H1 (cell line): Measurements from ENCODE around the gene MIEN1. TPM values are rescaled to one million over a fixed set of nuclear protein-coding genes. Genes with fewer than 3 reads are reported as not detected.
A peak's percentile ranks its signal among the peaks of the same experiment; 100 is the strongest.

ENCODE experiments used
- CTCF ChIA-PET: fragments of 300-600 bp; sonication (Branson Sonifier 250); formaldehyde crosslinking; loops from one replicate; lab custom pipeline; 2021; ENCODE audit not compliant: partially characterized antibody; lab: Charles Lee
- POLR2A ChIA-PET: fragments of 300-600 bp; sonication (Branson Sonifier 250); formaldehyde crosslinking; loops from one replicate; lab custom pipeline; 2021; ENCODE audit warnings: inconsistent platforms; ENCODE audit not compliant: partially characterized antibody; lab: Charles Lee
- DNase-seq, 2 experiments: peaks; one replicate each; pipeline versions ENCODE4 v3.0.0 to v3.0.0-alpha.2; 2010 to 2022; ENCODE audit warnings: low spot score in 2 of 2, low read depth in 1 of 2, mixed read lengths in 1 of 2
- FAIRE-seq: peaks from 2 replicates; lab custom pipeline; 2011; peaks lifted over from hg19 to GRCh38; lab: Jason Lieb, UNC
- H2AFZ ChIP-seq: 2 replicates; pipeline ENCODE4 v1.8.1; 2012; ENCODE audit warnings: low read length, inconsistent platforms
- H2AK5ac ChIP-seq: 2 replicates; pipeline ENCODE4 v1.6.1; 2013; ENCODE audit warnings: low read depth, low read length
- H2BK120ac ChIP-seq: replicated peaks from 2 replicates; pipeline ENCODE3; 2013; ENCODE audit warnings: low read depth, low read length, inconsistent platforms
- H2BK12ac ChIP-seq: 2 replicates; pipeline ENCODE4 v1.6.1; 2013; ENCODE audit warnings: low read depth, low read length
- H2BK15ac ChIP-seq: 2 replicates; pipeline ENCODE4 v1.6.1; 2013; ENCODE audit warnings: low read length
- H2BK20ac ChIP-seq: 2 replicates; pipeline ENCODE4 v1.6.1; 2013; ENCODE audit warnings: low read length
- H2BK5ac ChIP-seq: 2 replicates; pipeline ENCODE4 v1.6.1; 2013; ENCODE audit warnings: low read depth, low read length
- H3K14ac ChIP-seq: 2 replicates; pipeline ENCODE4 v1.6.1; 2013; ENCODE audit warnings: inconsistent platforms; ENCODE audit not compliant: insufficient read length
- H3K18ac ChIP-seq: 2 replicates; pipeline ENCODE4 v1.6.1; 2013; ENCODE audit warnings: low read length; ENCODE audit errors: extremely low read depth
- H3K23ac ChIP-seq: 2 replicates; pipeline ENCODE4 v1.6.1; 2013; ENCODE audit warnings: inconsistent platforms; ENCODE audit not compliant: insufficient read length
- H3K23me2 ChIP-seq: 2 replicates; pipeline ENCODE4 v1.6.1; 2013; ENCODE audit warnings: low read depth, low read length
- H3K27ac ChIP-seq: 2 replicates; pipeline ENCODE4 v1.6.1; 2011; ENCODE audit warnings: low read depth, low read length, inconsistent platforms
- H3K27me3 ChIP-seq, 4 experiments: replicated peaks in 1 of 4; 1 replicate in 1 of 4; 2 replicates in 3 of 4; pipeline versions ENCODE4 v1.6.1 to v1.8.1; 2011 to 2013; ENCODE audit warnings: low read length in 3 of 4, mild to moderate bottlenecking in 3 of 4, inconsistent platforms in 2 of 4, mixed read lengths in 2 of 4, moderate library complexity in 1 of 4; ENCODE audit not compliant: control insufficient read depth in 3 of 4, insufficient read depth in 3 of 4; ENCODE audit errors: extremely low read depth in 1 of 4
- H3K36me3 ChIP-seq, 4 experiments: 2 replicates each; pipeline versions ENCODE4 v1.6.1 to v1.8.1; 2011 to 2013; ENCODE audit warnings: mild to moderate bottlenecking in 4 of 4, low read length in 3 of 4, moderate library complexity in 2 of 4, control low read depth in 1 of 4, inconsistent platforms in 1 of 4; ENCODE audit not compliant: insufficient read depth in 4 of 4, control insufficient read depth in 2 of 4
- H3K4ac ChIP-seq: replicated peaks from 2 replicates; pipeline ENCODE3; 2013; ENCODE audit warnings: low read length, low read depth, mixed read lengths, inconsistent platforms; ENCODE audit not compliant: insufficient read length
- H3K4me1 ChIP-seq, 4 experiments: replicated peaks in 1 of 4; 1 replicate in 1 of 4; 2 replicates in 3 of 4; pipeline versions ENCODE4 v1.6.1 to v1.8.1; 2011 to 2013; ENCODE audit warnings: low read length in 3 of 4, inconsistent platforms in 2 of 4, mixed read lengths in 1 of 4; ENCODE audit not compliant: insufficient read depth in 4 of 4, control insufficient read depth in 3 of 4
- H3K4me2 ChIP-seq, 2 experiments: 2 replicates each; pipeline versions ENCODE4 v1.6.1 to v1.8.1; 2011 to 2013; ENCODE audit warnings: low read depth in 2 of 2, low read length in 2 of 2, control low read depth in 1 of 2, inconsistent platforms in 1 of 2, mild to moderate bottlenecking in 1 of 2; ENCODE audit not compliant: insufficient read depth in 1 of 2
- H3K4me3 ChIP-seq, 4 experiments: fragments of 200-600, 300-600 bp in 1 of 4; sonication (generic), shearing (Covaris generic), sonication (Bioruptor Twin) in 1 of 4; 2 replicates each; pipeline versions ENCODE4 v1.5.1 to v1.8.1; 2011 to 2016; ENCODE audit warnings: low read length in 4 of 4, low read depth in 3 of 4, control low read depth in 2 of 4, inconsistent platforms in 2 of 4, mild to moderate bottlenecking in 2 of 4, mixed read lengths in 1 of 4, moderate library complexity in 1 of 4; ENCODE audit not compliant: insufficient read depth in 2 of 4; ENCODE audit errors: extremely low read depth in 1 of 4
- H3K56ac ChIP-seq: replicated peaks from 2 replicates; pipeline ENCODE3; 2013; ENCODE audit warnings: low read depth, mild to moderate bottlenecking, mixed read lengths, low read length, inconsistent platforms; ENCODE audit not compliant: insufficient read length
- H3K79me1 ChIP-seq: 2 replicates; pipeline ENCODE4 v1.6.1; 2013; ENCODE audit warnings: low read depth, low read length, control low read depth
- H3K79me2 ChIP-seq, 2 experiments: 2 replicates each; pipeline versions ENCODE4 v1.6.1 to v1.8.1; 2012 to 2013; ENCODE audit warnings: low read length in 2 of 2, mild to moderate bottlenecking in 2 of 2, inconsistent platforms in 1 of 2; ENCODE audit not compliant: insufficient read depth in 2 of 2, control insufficient read depth in 1 of 2
- H3K9ac ChIP-seq, 4 experiments: replicated peaks in 1 of 4; 1 replicate in 1 of 4; 2 replicates in 3 of 4; pipeline versions ENCODE4 v1.6.1 to v1.8.1; 2011 to 2013; ENCODE audit warnings: low read depth in 3 of 4, low read length in 3 of 4, control low read depth in 2 of 4, mild to moderate bottlenecking in 2 of 4, moderate library complexity in 2 of 4, inconsistent platforms in 1 of 4; ENCODE audit errors: extremely low read depth in 1 of 4
- H3K9me3 ChIP-seq, 2 experiments: 2 replicates each; pipeline versions ENCODE4 v1.6.1 to v1.8.1; 2012 to 2013; ENCODE audit warnings: mild to moderate bottlenecking in 2 of 2, moderate library complexity in 2 of 2, control low read depth in 1 of 2, inconsistent platforms in 1 of 2, low read depth in 1 of 2, low read length in 1 of 2, mixed read lengths in 1 of 2; ENCODE audit not compliant: insufficient read depth in 2 of 2
- H4K20me1 ChIP-seq, 2 experiments: replicated peaks in 1 of 2; 2 replicates each; pipeline versions ENCODE3 to v1.8.1; 2011 to 2013; ENCODE audit warnings: inconsistent platforms in 2 of 2, low read length in 2 of 2, mild to moderate bottlenecking in 1 of 2; ENCODE audit not compliant: insufficient read depth in 2 of 2, control insufficient read depth in 1 of 2
- H4K5ac ChIP-seq: 2 replicates; pipeline ENCODE4 v1.6.1; 2013; ENCODE audit warnings: low read length, low read depth, mixed read lengths, inconsistent platforms; ENCODE audit not compliant: insufficient read length
- H4K8ac ChIP-seq: 2 replicates; pipeline ENCODE4 v1.8.0; 2013; ENCODE audit warnings: mild to moderate bottlenecking, moderate library complexity, low read length, inconsistent platforms; ENCODE audit not compliant: insufficient read depth; ENCODE audit errors: extremely low read depth
- H4K91ac ChIP-seq: replicated peaks from 2 replicates; pipeline ENCODE3; 2013; ENCODE audit warnings: low read length, mixed read lengths, inconsistent platforms; ENCODE audit not compliant: insufficient read length
- CTBP2 ChIP-seq: IDR thresholded peaks from 2 replicates; pipeline ENCODE4 v1.7.0; 2011; ENCODE audit warnings: borderline replicate concordance, mild to moderate bottlenecking, moderate library complexity, mixed read lengths, low read length; ENCODE audit not compliant: insufficient read depth, insufficient read length
- POLR2AphosphoS5 ChIP-seq: IDR thresholded peaks from 2 replicates; pipeline ENCODE4 v1.6.1; 2011; ENCODE audit warnings: low read depth, low read length
- WGBS, 2 experiments: shearing (Covaris generic) in 1 of 2; methylation state at CpG; one replicate each; pipeline versions ENCODE4 v1.1.6 to v1.1.7; 2013 to 2015; ENCODE audit warnings: low lambda C conversion rate in 2 of 2, mixed read lengths in 2 of 2, inconsistent platforms in 1 of 2, low coverage in 1 of 2, missing lambda C conversion rate in 1 of 2; ENCODE audit not compliant: insufficient replicate concordance in 2 of 2, insufficient coverage in 1 of 2, insufficient read length in 1 of 2; ENCODE audit errors: extremely low coverage in 1 of 2, missing lambda C conversion rate in 1 of 2; 5-methylcytosine and 5-hydroxymethylcytosine counted together
- polyA plus RNA-seq, 7 experiments: library from polyadenylated mRNA; depleted of rRNA in 3 of 7; stranded (reverse) in 5 of 7; unstranded in 2 of 7; fragments of >200 nt in 5 of 7; fragments of 200-250 nt in 2 of 7; gene quantifications; 1 replicate in 5 of 7; 2 replicates in 1 of 7; 4 replicates in 1 of 7; pipeline versions ENCODE4 v1.2.1 to v1.2.3, GENCODE V29; 2011 to 2013; ENCODE audit warnings: missing spikeins in 2 of 7, mixed read lengths in 2 of 7
- total RNA-seq: library from RNA; stranded (reverse); fragmentation: NEBNext Ultra II Directional; extraction: Animal tissue kit (Norgen Biotek cat#: 25700); gene quantifications from 2 replicates; pipeline ENCODE4 v1.2.1, GENCODE V29; 2021

The MIEN1 gene
- total and polyA plus RNA-seq, 2 of the 8 experiments (the other 6 are each of a cell fraction or from before 2014, with no cell fraction given), result 29.6 to 54.9 TPM

DNA sequence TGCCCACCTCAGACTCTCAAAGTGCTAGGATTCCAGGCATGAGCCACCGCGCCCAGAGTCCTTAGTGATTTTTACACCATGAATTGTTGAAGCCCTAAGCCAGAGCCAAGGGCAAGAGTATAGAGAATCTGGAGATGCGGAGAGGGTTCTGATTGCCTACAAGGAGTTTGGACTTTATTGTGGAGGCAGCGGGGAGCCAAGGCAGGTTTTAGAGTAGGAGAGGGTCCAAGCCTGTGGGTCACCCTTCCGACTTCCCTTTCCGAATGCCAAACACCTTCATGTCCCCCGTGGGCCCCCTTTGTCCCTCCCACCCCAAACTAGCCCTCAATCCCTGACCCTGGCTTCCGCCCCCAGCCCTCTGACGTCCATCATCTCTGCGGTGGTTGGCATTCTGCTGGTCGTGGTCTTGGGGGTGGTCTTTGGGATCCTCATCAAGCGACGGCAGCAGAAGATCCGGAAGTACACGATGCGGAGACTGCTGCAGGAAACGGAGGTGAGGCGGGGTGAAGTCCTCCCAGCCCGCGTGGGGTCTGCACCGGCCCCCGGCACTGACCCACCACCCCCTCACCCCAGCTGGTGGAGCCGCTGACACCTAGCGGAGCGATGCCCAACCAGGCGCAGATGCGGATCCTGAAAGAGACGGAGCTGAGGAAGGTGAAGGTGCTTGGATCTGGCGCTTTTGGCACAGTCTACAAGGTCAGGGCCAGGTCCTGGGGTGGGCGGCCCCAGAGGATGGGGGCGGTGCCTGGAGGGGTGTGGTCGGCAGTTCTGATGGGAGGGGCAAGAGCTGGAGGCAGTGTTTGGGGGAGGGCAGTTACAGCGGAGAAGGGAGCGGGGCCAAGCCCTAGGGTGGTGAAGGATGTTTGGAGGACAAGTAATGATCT is 7.1 kb downstream of the MIEN1 start:
- no peak overlapping the region for H2AK5ac ChIP-seq
- no peak overlapping the region for H3K4ac ChIP-seq
- DNase-seq, result peak in 1 of 2 experiments; percentile 81
- H3K23ac ChIP-seq, result no peak overlapping the region
- H2BK5ac ChIP-seq, result no peak overlapping the region
- H3K23me2 ChIP-seq, result no peaks in the 10 kb centered on the region
- TF ChIP-seq POLR2AphosphoS5 (0 out of 2 replicates have a peak, but pooled peaks have one; percentile 51), CTBP2 (no peak)
- peaks cover 2% of the 10 kb centered on the region for H3K79me1 ChIP-seq
- H2AFZ ChIP-seq, result no peak overlapping the region
- no peak overlapping the region for H3K14ac ChIP-seq
- no peak for FAIRE-seq
- no peak overlapping the region for H3K56ac ChIP-seq
- no peak overlapping the region for H3K9ac ChIP-seq
- no peak overlapping the region for H3K27ac ChIP-seq
- peaks cover 0 to 7% (median 4%) of the 10 kb centered on the region in 4 experiments; a peak in 6 of 7 replicates for H3K4me1 ChIP-seq
- ChIA-PET POLR2A (interaction anchor here (0.7 to 1.6 kb wide), 13 partner anchors 10 to 51 kb away, joined by 3 to 6 read pairs (median 3); partner anchors contain the start of gene ERBB2), CTCF (interaction anchor here (0.6 to 2.0 kb wide), 5 partner anchors 10 to 69 kb away, joined by 3 to 4 read pairs (median 3); no protein-coding TSS in a partner anchor)
- H4K91ac ChIP-seq, result no peak overlapping the region
- H3K36me3 ChIP-seq, result peaks cover 32 to 76% (median 57%) of the 10 kb centered on the region in 4 experiments
- no peak overlapping the region; the same call in 1 of the 2 replicates for H4K8ac ChIP-seq
- H4K5ac ChIP-seq, result no peak overlapping the region
- no peak overlapping the region for H2BK20ac ChIP-seq
- WGBS, 2 experiments, result 83% methylated on average over 24 of the region's 34 CpGs; no CpG with 5 or more reads in 1 of the 2 experiments
- H3K9me3 ChIP-seq, result no peaks in the 10 kb centered on the region
- H4K20me1 ChIP-seq, result peaks cover 10 to 18% of the 10 kb centered on the region in 2 experiments
- no peak overlapping the region for H2BK120ac ChIP-seq
- H3K4me3 ChIP-seq, result no peak overlapping the region
- no peak overlapping the region for H3K18ac ChIP-seq
- no peak overlapping the region for H3K4me2 ChIP-seq
- H2BK12ac ChIP-seq, result no peak overlapping the region
- no peak overlapping the region for H2BK15ac ChIP-seq
- H3K27me3 ChIP-seq, result no peaks in the 10 kb centered on the region
- no peaks in the 10 kb centered on the region for H3K79me2 ChIP-seq
